ENCODE results near the gene POLR1A.

- no peak for TF ChIP-seq EP300 (IDR thresholded peaks at IDR 0.05; ENCODE audit: low read depth)
- no peak for TF ChIP-seq CTCF (IDR thresholded peaks at IDR 0.05)
- TF ChIP-seq POLR2A (IDR thresholded peaks at IDR 0.05): no peak
- no peak for TF ChIP-seq POLR2AphosphoS5 (IDR thresholded peaks at IDR 0.05)
Observed at GRCh38 chr2:85995648-85996529, 109.8 kb downstream of the POLR1A start.
